ENCODE measurements around the gene GCHFR.
A peak's percentile ranks its signal among the peaks of the same experiment; 100 is the strongest.

GCHFR gene

GRCh38 chr15:40755812-40756208, 8.1 kb upstream of the GCHFR start:
- no peak for DNase-seq

DNA sequence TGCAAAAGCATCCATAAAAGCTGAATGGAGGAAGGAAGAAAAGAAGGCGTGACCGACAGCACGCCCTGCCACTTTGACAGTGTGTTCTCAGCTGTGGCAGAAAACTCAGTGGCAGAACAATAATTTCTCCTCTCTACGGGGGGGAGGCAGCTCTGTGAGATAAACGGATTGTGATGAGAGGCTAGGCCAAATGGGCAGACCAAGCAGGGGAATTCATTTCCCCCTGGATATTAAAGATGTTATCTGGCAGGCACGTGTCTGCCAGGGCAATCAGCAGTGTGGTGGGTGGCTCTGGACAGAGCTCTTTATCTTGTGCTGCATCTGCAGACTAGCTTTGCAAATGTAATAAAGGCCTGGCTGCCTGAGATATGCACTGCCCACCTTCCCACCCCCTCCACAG, 6.9 kb upstream of the GCHFR start:
- no peak for DNase-seq

DNA sequence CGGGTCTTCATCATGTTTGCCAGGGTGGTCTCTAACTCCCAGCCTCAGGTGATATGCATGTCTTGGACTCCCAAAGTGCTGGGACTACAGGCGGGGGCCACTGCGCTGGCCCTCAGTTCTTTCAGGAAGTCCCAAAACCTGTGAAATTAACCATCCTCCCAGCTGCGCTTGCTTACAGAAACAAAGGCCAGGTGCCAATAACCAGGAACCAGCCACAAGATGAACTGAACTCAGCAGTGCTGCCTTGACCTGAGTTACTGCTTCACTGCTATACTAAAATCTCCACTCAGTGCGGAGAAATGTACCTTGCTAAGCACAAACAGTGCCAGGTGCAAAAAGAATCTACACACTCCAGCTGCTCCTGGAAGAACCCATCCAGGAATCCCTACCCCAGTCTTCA, 3.9 kb upstream of the GCHFR start:
- DNase-seq = no peak

DNA sequence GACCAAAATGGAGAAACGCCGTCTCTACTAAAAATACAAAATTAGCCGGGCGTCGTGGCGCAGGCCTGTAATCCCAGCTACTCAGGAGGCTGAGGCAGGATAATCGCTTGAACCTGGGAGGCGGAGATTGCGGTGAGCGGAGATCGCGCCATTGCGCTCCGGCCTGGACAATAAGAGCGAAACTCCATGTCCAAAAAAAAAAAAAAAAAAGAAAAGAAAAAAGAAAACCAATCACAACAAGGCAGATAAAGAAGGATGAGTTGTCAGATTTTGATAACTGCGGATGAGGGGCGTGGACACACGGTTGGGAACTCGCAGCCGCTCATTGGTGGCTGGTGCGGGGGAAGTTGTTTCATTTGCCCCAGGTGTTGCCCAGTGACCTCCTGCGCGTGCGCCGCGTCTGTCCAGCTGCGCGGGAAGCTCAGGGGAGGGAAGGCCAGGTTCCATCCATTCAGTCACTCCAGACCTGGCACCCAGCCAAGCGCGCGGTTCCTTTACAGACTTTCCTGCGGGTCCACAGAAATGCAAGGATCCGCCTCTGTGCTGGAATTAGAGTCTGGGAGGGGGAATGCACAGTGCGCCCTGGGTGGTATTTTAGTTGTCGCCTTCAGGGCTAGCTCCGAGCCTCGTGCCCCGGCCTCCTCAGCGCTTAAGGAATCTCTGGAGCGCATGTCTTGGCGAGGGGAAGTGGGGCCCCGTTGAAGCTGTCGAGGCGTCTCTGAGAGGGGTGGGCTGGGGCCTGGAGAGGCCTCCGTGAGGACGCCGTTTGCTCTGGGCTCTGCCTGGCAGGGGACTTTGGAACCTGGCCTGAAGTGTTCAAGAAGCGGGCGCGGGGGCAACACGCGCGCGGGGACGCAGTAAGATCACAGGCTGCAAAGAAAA, 708 bp upstream of the GCHFR start:
- DNase-seq = peak; percentile 23 to 42

DNA sequence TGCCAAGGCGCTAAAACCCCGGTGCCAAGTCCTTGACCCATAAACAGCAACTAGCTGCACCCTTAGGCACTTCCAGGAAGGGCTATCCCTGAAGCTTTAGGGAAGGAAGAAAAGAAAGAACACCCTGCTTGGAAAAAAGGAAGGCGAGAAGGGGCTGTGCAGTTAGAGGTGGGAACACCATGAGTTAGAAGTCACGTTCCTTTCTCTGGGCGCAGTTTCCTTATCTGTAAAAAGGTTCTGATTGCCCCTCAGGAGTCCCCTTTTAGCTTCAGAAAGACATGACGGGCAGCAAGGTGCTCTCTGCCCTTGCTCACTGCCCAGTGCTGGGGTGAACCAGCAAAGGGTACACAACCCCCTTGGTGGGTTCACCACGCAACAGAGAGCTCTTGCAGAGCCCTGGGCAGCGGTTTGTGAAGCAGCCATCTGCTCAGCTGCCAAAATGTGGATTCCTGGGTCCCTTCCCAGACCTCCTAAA, 798 bp downstream of the GCHFR start:
- DNase-seq = no peak

DNA sequence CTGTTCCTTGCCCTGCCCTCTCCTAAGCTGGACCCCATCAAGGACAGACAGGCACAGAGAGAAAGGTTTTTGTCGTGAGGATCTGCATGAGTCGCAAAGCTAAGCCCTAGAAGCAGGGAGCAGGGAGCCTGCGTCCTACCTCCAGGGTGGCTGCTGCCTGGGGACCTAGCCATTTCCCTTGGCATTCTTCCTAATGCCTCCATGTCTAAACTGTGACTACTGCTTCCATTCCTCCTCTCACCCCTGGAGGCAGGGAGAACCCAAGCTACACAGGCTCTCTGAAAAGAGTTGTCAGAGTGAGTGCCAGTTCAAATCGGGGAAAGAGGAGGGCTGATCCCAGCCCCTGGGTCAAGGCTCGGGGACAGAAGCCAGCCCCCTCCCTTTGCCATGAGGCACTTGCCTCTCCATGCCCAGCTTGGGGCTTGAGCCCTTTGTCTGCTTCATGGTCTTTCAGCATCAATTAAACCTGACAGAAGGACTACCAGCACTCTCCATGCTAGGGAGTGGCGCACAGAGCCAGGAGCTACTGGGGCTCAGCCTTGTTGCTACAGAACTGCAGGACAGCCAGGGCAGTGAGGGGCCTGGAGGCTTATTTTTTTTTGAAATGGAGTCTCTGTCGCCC, 2.4 kb downstream of the GCHFR start:
- no peak for DNase-seq

DNA sequence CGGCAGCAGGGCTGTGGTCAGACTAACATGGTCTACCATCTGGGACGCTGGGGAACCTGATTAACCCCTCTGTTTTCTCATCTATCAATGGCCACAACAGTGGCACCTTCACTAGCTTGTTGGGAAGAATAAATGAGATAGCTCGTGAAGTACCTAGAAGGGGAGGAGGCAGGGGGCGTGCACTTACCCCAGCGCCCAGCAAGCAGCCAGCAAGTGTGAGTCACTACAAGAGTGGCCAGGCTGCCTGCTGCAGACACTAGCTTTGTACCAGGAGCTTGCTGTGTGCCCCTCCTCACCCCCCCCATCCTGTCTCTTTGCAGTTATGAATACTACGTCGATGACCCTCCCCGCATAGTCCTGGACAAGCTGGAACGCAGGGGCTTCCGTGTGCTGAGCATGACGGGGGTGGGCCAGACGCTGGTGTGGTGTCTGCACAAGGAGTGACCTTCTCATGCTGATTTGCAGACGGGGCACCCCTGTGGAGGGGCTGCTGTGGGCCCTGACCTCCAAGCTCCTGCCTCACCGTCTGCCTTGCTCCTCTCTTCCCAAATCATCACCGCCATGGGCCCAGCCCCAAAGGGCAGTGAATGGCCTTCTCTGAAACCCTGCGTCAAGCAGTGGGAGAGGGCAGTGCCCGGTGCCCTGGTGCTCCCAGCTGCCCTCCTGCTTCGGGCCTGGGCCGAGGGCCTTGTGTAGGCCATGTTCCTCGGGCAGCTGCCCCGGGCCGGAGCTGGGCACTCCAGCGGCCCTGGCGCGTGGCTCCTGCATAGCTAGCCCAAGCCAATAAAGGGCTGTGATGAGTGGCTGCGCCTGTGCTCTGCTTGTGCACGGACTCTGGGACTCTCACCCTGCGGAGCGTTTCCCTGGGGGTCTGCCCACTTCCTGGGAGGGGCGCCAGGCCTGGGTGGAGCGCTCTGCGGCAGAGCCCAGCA, 3.3 kb downstream of the GCHFR start:
- no peak for DNase-seq

DNA sequence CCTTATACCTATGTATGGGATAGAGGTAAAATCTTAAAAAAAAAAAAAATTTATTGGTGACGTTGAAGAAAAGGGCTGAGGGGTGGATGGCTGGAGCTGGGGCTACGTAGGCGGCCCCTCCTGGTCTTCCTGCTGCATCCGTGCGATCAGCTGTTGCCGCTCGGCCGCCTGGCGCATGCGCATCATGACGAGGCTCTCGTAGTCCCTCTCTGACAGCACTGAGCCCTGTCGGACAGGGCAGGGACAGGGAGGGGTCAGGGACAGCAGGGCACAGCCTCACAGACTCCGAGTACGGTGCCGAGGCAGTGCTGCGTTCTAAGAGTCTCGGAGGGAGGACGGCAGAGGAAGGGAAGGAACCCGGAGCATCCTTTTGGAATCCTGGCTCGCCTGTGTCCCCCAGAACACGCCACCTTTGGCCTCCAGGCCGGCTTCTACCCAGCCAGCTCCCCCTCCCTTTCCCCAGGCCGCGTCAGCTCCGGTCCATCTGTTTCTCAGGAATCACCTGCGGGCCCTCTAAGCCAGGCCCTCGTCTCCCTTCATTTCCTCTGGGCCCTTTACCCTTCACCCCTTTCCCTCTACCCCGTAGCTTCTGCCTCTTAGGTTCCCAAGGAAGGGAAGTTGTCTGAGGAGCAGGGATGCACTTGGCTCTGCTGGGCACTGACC, 4.1 kb downstream of the GCHFR start:
- DNase-seq = no peak

GRCh38 chr15:40768521-40769273, 4.8 kb downstream of the GCHFR start:
- DNase-seq = no peak

- no peak for DNase-seq
These were observed 5.6 kb downstream of the GCHFR start, which contains the start of gene C15orf62 for GRCh38 chr15:40769274-40770146. C15orf62 (plus strand) TSS chr15:40769980; CDS start chr15:40770496, 516 bp downstream.

GRCh38 chr15:40770147-40770721, 6.4 kb downstream of the GCHFR start:
- DNase-seq = peak in 1 of 2 experiments; percentile 24

GRCh38 chr15:40771242-40771641, 7.4 kb downstream of the GCHFR start:
- no peak for DNase-seq

- DNase-seq = no peak
These were observed 8.1 kb downstream of the GCHFR start for GRCh38 chr15:40772014-40772413.

- no peak for DNase-seq
These were observed 9.6 kb downstream of the GCHFR start for GRCh38 chr15:40773496-40773895.

GRCh38 chr15:40773902-40774301, 10.0 kb downstream of the GCHFR start:
- no peak for DNase-seq

DNA sequence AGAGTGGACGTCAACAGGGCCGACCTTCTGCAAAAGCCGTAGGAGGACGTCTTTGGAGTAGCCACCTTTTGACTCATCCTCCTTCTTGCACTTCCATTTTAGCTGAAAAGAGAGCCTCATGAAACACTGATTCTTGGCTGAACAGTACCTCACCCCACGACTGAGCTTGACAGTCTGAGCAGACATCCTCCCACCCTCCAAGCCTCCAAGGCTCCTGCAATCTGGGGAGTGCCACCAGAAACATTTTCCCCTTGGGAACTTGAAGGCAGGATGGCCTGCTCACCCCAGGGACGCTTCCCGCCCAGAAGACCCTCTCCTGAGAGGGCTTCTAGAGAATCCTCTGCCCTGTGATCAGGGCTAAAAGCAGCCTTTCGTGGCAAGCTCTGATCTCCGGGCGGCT, 11.1 kb downstream of the GCHFR start:
- DNase-seq = no peak

- DNase-seq = no peak
These were observed 12.1 kb downstream of the GCHFR start for GRCh38 chr15:40775740-40776536.

DNA sequence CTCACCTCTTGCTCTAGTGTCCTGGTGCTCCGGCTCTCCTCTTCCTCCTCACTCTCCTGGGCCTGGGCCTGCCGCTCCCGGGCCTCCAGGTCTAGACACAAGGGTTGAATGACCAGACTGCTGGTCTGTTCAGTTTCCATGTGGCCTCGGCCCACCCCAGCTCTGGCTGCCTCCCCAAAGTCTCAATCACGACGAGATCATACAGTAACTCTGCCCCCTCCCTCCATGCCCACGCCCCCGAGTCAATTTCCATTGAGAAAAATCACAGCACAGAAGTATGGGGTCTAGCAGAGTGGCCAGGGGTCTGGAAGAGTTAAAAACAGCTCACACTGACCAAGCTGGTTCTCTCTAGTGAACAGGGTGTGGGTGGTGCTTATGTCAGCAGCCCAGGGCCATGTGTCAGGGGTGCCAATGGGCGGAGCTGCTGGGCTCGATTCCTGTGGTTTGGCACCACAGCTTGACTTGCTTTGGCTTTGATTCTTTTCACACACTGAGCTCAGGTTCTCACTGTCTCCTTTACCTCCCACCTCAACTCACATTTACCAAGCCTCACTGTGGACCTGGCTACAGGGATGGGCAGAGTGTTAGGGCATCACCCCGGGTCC, 12.8 kb downstream of the GCHFR start:
- DNase-seq = no peak
